B cell (primary cell): ENCODE data around the gene DLG2. TPM values are rescaled to one million over a fixed set of nuclear protein-coding genes. Genes with fewer than 3 reads are reported as not detected.

Experiments used
- ATAC-seq: fragments of 200-7000 bp; cut with Tn5 transposase; one replicate; pipeline ENCODE4 v1.10.0; 2021; ENCODE audit warnings: low read depth, mild to moderate bottlenecking, moderate number of reproducible peaks, moderate library complexity
- CTCF ChIA-PET: fragments of 350-600 bp; sonication (Branson Sonifier 250); formaldehyde crosslinking; loops from one replicate; lab custom pipeline; 2021; ENCODE audit warnings: antibody characterized with exemption, inconsistent platforms; lab: Charles Lee
- POLR2A ChIA-PET: fragments of 350-600 bp; sonication (Branson Sonifier 250); formaldehyde crosslinking; loops from one replicate; lab custom pipeline; 2021; ENCODE audit warnings: antibody characterized with exemption; lab: Charles Lee
- DNase-seq: peaks from one replicate; pipeline ENCODE4 v3.0.0; 2013
- H2AFZ ChIP-seq: 2 replicates; pipeline ENCODE4 v1.6.1; 2012; ENCODE audit warnings: mild to moderate bottlenecking, low read depth, low read length; ENCODE audit not compliant: insufficient read depth, poor library complexity, severe bottlenecking
- H3K27ac ChIP-seq, 2 donors: 1 replicate in 1 of 2; 2 replicates in 1 of 2; pipeline ENCODE4 v1.5.1; 2012 to 2013; ENCODE audit warnings: low read length in 2 of 2, mild to moderate bottlenecking in 2 of 2, moderate library complexity in 1 of 2
- H3K27me3 ChIP-seq, 4 experiments: fragments of 200-600 bp in 1 of 4; sonication (generic) in 1 of 4; replicated peaks in 1 of 4; 1 replicate in 2 of 4; 2 replicates in 2 of 4; pipeline versions ENCODE4 v1.6.1 to v1.7.0; 2013 to 2016; ENCODE audit warnings: low read length in 3 of 4, mild to moderate bottlenecking in 2 of 4, mixed read lengths in 1 of 4, moderate library complexity in 1 of 4; ENCODE audit not compliant: insufficient read depth in 4 of 4, control insufficient read depth in 3 of 4; ENCODE audit errors: control extremely low read depth in 1 of 4
- H3K36me3 ChIP-seq, 2 experiments: replicated peaks in 1 of 2; 1 replicate in 1 of 2; 2 replicates in 1 of 2; pipeline versions ENCODE4 v1.6.1 to v1.7.1; 2013; ENCODE audit warnings: low read length in 1 of 2; ENCODE audit not compliant: insufficient read depth in 2 of 2, control insufficient read depth in 1 of 2; ENCODE audit errors: control extremely low read depth in 1 of 2, extremely low read depth in 1 of 2
- H3K4me1 ChIP-seq, 2 donors: fragments of 200-600 bp in 1 of 2; sonication (generic) in 1 of 2; 1 replicate in 1 of 2; 2 replicates in 1 of 2; pipeline versions ENCODE4 v1.5.1 to v1.6.1; 2013 to 2017; ENCODE audit warnings: low read length in 2 of 2; ENCODE audit not compliant: control insufficient read depth in 2 of 2, insufficient read depth in 2 of 2
- H3K4me2 ChIP-seq: replicated peaks from 2 replicates; pipeline ENCODE3; 2012; ENCODE audit warnings: mild to moderate bottlenecking, low read depth, low read length; ENCODE audit not compliant: poor library complexity, severe bottlenecking
- H3K4me3 ChIP-seq, 5 experiments: fragments of 200-600 bp in 1 of 5; sonication (generic) in 1 of 5; 1 replicate in 3 of 5; 2 replicates in 2 of 5; pipeline versions ENCODE4 v1.5.1 to v1.7.0; 2011 to 2016; ENCODE audit warnings: low read length in 4 of 5, mild to moderate bottlenecking in 4 of 5, low read depth in 2 of 5, control low read depth in 1 of 5, moderate library complexity in 1 of 5; ENCODE audit not compliant: insufficient read depth in 1 of 5; ENCODE audit errors: control extremely low read depth in 1 of 5, extremely low read depth in 1 of 5
- H3K79me2 ChIP-seq: fragments of 200-600 bp; sonication (generic); one replicate; pipeline ENCODE4 v1.6.0; 2016; ENCODE audit warnings: low read length; ENCODE audit not compliant: control insufficient read depth, insufficient read depth
- H3K9ac ChIP-seq: fragments of 200-600 bp; sonication (generic); 2 replicates; pipeline ENCODE4 v1.6.1; 2017; ENCODE audit warnings: mild to moderate bottlenecking, low read length, moderate library complexity
- H3K9me3 ChIP-seq, 3 donors: one replicate each; pipeline versions ENCODE4 v1.6.1 to v1.7.1; 2013; ENCODE audit warnings: low read length in 2 of 3; ENCODE audit not compliant: control insufficient read depth in 2 of 3, insufficient read depth in 1 of 3; ENCODE audit errors: control extremely low read depth in 1 of 3
- H4K20me1 ChIP-seq: 2 replicates; pipeline ENCODE4 v1.6.0; 2012; ENCODE audit warnings: mild to moderate bottlenecking, low read length; ENCODE audit not compliant: insufficient read depth, control insufficient read depth, poor library complexity, severe bottlenecking
- H3K27ac Mint-ChIP-seq: one replicate; pipeline ENCODE4 v1.8.0; 2021; ENCODE audit warnings: mixed read lengths
- H3K27me3 Mint-ChIP-seq: one replicate; pipeline ENCODE4 v1.8.0; 2021; ENCODE audit warnings: mixed read lengths
- H3K4me1 Mint-ChIP-seq: one replicate; pipeline ENCODE4 v1.8.0; 2021; ENCODE audit warnings: mixed read lengths
- H3K4me3 Mint-ChIP-seq: one replicate; pipeline ENCODE4 v1.8.0; 2021; ENCODE audit warnings: mixed read lengths
- H3K9me3 Mint-ChIP-seq: one replicate; pipeline ENCODE4 v1.8.0; 2022; ENCODE audit warnings: mixed read lengths; ENCODE audit not compliant: insufficient read depth
- CTCF ChIP-seq: fragments of 200-600 bp; IDR thresholded peaks from one replicate; pipeline ENCODE4 v1.8.0; 2022; ENCODE audit warnings: antibody characterized with exemption, mild to moderate bottlenecking
- EZH2 ChIP-seq: IDR thresholded peaks from 2 replicates; pipeline ENCODE4 v1.6.1; 2012; ENCODE audit warnings: borderline replicate concordance, low read depth, mild to moderate bottlenecking, moderate library complexity, low read length; ENCODE audit not compliant: insufficient read depth, poor library complexity, severe bottlenecking
- WGBS: methylation state at CpG from one replicate; pipeline ENCODE4 v1.1.5; 2013; ENCODE audit warnings: missing lambda C conversion rate; ENCODE audit not compliant: insufficient coverage; 5-methylcytosine and 5-hydroxymethylcytosine counted together
- intact Hi-C: fragments of 100-400 bp; cut with micrococcal nuclease; formaldehyde crosslinking; loops from one replicate; pipeline ENCODE4 v1.10.0; 2022
- polyA plus RNA-seq: library from polyadenylated mRNA; depleted of rRNA; stranded (reverse); fragments of >200 nt; gene quantifications from 2 replicates; pipeline ENCODE4 v1.2.3, GENCODE V29; 2012
- total RNA-seq, 2 donors: library from RNA; stranded (reverse); fragments of 120-200 nt in 1 of 2; gene quantifications; 1 replicate in 1 of 2; 2 replicates in 1 of 2; pipeline versions ENCODE4 v1.2.3 to v1.2.4, GENCODE V29; 2013 to 2022

Gene DLG2
- total and polyA plus RNA-seq, 2 donors (not counting 1 experiment from before 2014, with no cell fraction given): 0.54 to 5.4 TPM

GRCh38 chr11:83768489-83768888, 1858.7 kb downstream of the DLG2 start:
- no peaks in the 10 kb centered on the region for H3K36me3 ChIP-seq
- no peaks in the 10 kb centered on the region for H3K27me3 ChIP-seq
- H3K9ac ChIP-seq: no peak overlapping the region
- TF ChIP-seq EZH2: no peak
- no peaks in the 10 kb centered on the region for H3K9me3 Mint-ChIP-seq
- WGBS: 100% methylated on average over 1 of the region's 3 CpGs
- intact Hi-C loops: no loop called here
- H3K4me2 ChIP-seq: no peak overlapping the region
- no peak overlapping the region for H3K27ac ChIP-seq
- POLR2A ChIA-PET: no interaction called here
- CTCF ChIA-PET: no interaction called here
- H3K4me3 Mint-ChIP-seq: no peak overlapping the region
- DNase-seq: no peak
- H4K20me1 ChIP-seq: no peaks in the 10 kb centered on the region
- H3K27me3 Mint-ChIP-seq: peaks cover 16% of the 10 kb centered on the region
- no peaks in the 10 kb centered on the region for H3K4me1 Mint-ChIP-seq
- H3K9me3 ChIP-seq: peaks cover 0 to 1% (median 0%) of the 10 kb centered on the region in 3 donors
- H3K4me1 ChIP-seq: no peaks in the 10 kb centered on the region
- no peak overlapping the region for H3K4me3 ChIP-seq
- no peaks in the 10 kb centered on the region for H3K79me2 ChIP-seq
- H3K27ac Mint-ChIP-seq: no peak overlapping the region
- ATAC-seq: no peak
- no peak overlapping the region for H2AFZ ChIP-seq

GRCh38 chr11:83766932-83767331, 1860.2 kb downstream of the DLG2 start:
- Histone ChIP-seq H3K9ac (no peak overlapping the region), H3K79me2 (no peaks in the 10 kb centered on the region), H3K4me1 (no peaks in the 10 kb centered on the region), H3K9me3 (peaks cover 0 to 1% (median 0%) of the 10 kb centered on the region in 3 donors), H3K27me3 (no peaks in the 10 kb centered on the region), H3K36me3 (no peaks in the 10 kb centered on the region), H3K4me2 (no peak overlapping the region), H3K4me3 (no peak overlapping the region), H4K20me1 (no peaks in the 10 kb centered on the region), H3K27ac (no peak overlapping the region), H2AFZ (no peak overlapping the region)
- intact Hi-C loops: no loop called here
- Mint-ChIP-seq H3K9me3 (no peaks in the 10 kb centered on the region), H3K4me1 (no peaks in the 10 kb centered on the region), H3K27ac (no peak overlapping the region), H3K4me3 (no peak overlapping the region), H3K27me3 (peaks cover 15% of the 10 kb centered on the region)
- WGBS: 87% methylated on average over 2 of the region's 4 CpGs
- CTCF ChIA-PET: no interaction called here
- TF ChIP-seq EZH2: no peak
- no peak for TF ChIP-seq CTCF
- DNase-seq (no peak), ATAC-seq (no peak)
- POLR2A ChIA-PET: no interaction called here
